Spleen (tissue), 11 donors: ENCODE measurements around the gene HACD1. TPM values are rescaled to one million over a fixed set of nuclear protein-coding genes. Genes with fewer than 3 reads are reported as not detected.

Experiments used
- DNase-seq: peaks from one replicate; pipeline ENCODE4 v3.0.0-alpha.2; 2020
- H3K27ac ChIP-seq, 8 donors: fragments of 200-600 bp; sonication (generic) in 7 of 8; 1 replicate in 4 of 8; 2 replicates in 4 of 8; pipeline versions ENCODE4 v1.5.0 to v1.8.0; 2016 to 2021; ENCODE audit warnings: inconsistent platforms in 4 of 8, mild to moderate bottlenecking in 4 of 8, moderate library complexity in 1 of 8
- H3K27me3 ChIP-seq, 7 donors: fragments of 200-600 bp; sonication (generic) in 6 of 7; replicated peaks in 1 of 7; 1 replicate in 4 of 7; 2 replicates in 3 of 7; pipeline versions ENCODE4 v1.5.0 to v1.8.0; 2016 to 2021; ENCODE audit warnings: inconsistent platforms in 3 of 7, mild to moderate bottlenecking in 1 of 7
- H3K36me3 ChIP-seq, 6 donors: fragments of 200-600 bp; sonication (generic) in 5 of 6; 1 replicate in 4 of 6; 2 replicates in 2 of 6; pipeline versions ENCODE4 v1.5.0 to v1.8.0; 2016 to 2021; ENCODE audit warnings: inconsistent platforms in 2 of 6
- H3K4me1 ChIP-seq, 6 donors: fragments of 200-600 bp; sonication (generic) in 5 of 6; 1 replicate in 3 of 6; 2 replicates in 3 of 6; pipeline versions ENCODE4 v1.5.0 to v1.8.0; 2016 to 2021; ENCODE audit warnings: inconsistent platforms in 3 of 6
- H3K4me3 ChIP-seq, 8 donors: fragments of 200-600 bp; sonication (generic) in 7 of 8; 1 replicate in 4 of 8; 2 replicates in 4 of 8; pipeline versions ENCODE4 v1.5.0 to v1.8.0; 2016 to 2021; ENCODE audit warnings: inconsistent platforms in 4 of 8, mild to moderate bottlenecking in 4 of 8, moderate library complexity in 2 of 8
- H3K9me3 ChIP-seq, 8 donors: fragments of 200-600 bp; sonication (generic) in 7 of 8; 1 replicate in 4 of 8; 2 replicates in 4 of 8; pipeline versions ENCODE4 v1.5.0 to v1.8.0; 2016 to 2021; ENCODE audit warnings: inconsistent platforms in 4 of 8
- CTCF ChIP-seq, 11 experiments: fragments of 200-600 bp in 7 of 11; fragments of 450-650 bp in 4 of 11; sonication (generic) in 4 of 11; IDR thresholded peaks in 8 of 11; conservative IDR thresholded peaks in 3 of 11; 1 replicate in 7 of 11; 2 replicates in 4 of 11; pipeline versions ENCODE4 v1.4.0 to v1.8.0; 2016 to 2021; ENCODE audit warnings: antibody characterized with exemption in 11 of 11, inconsistent platforms in 4 of 11, mild to moderate bottlenecking in 1 of 11
- POLR2A ChIP-seq, 3 donors: fragments of 450-650 bp; IDR thresholded peaks; one replicate each; pipeline ENCODE4 v1.5.1; 2017; ENCODE audit warnings: antibody characterized with exemption in 3 of 3, mild to moderate bottlenecking in 1 of 3
- POLR2AphosphoS5 ChIP-seq, 3 donors: sonication (generic); formaldehyde crosslinking; IDR thresholded peaks; one replicate each; pipeline ENCODE4 v1.5.1; 2017; ENCODE audit warnings: antibody characterized with exemption in 3 of 3
- WGBS, 5 donors: extraction: QIAGEN DNeasy Blood & Tissue Kit in 3 of 5; methylation state at CpG; one replicate each; pipeline versions ENCODE4 v1.1.5 to v1.1.7; 2013 to 2018; 5-methylcytosine and 5-hydroxymethylcytosine counted together
- intact Hi-C: fragments of 100-400 bp; cut with DNase I; formaldehyde crosslinking; loops from one replicate; pipeline ENCODE4 v1.15.0; 2023; ENCODE audit warnings: low total_unique reads
- polyA plus RNA-seq, 3 donors: library from polyadenylated mRNA; stranded (reverse); fragments of 200-250 nt; gene quantifications; one replicate each; pipeline ENCODE4 v1.2.1, GENCODE V29; 2013
- total RNA-seq, 7 donors: library from RNA; depleted of rRNA in 3 of 7; stranded (reverse); fragments of >200 nt in 3 of 7; fragmentation: NEBNext Ultra II Directional in 4 of 7; extraction: Animal tissue kit (Norgen Biotek cat#: 25700) in 4 of 7; gene quantifications; one replicate each; pipeline versions ENCODE4 v1.1.0 to v1.2.1, GENCODE V29; 2016 to 2021
- donor health status: healthy with polysubstance abuse.
- donor health status: DM: no; HTN: no; CAD: no; lungs with moderate emphysema.
- donor health status: DM: no; HTN: no; CAD: no.
- donor health status: Bipolar disorder and iron deficiency.
- donor health status: healthy.
- donor health status: DM: no; HTN: no; CAD: no.
- donor health status: DM: yes; HTN: yes; CAD: no.

Gene HACD1
- total and polyA plus RNA-seq, 10 donors = 2.8 to 4.9 (median 3.5) TPM

- Histone ChIP-seq H3K4me1 (no peaks in the 10 kb centered on the region), H3K27me3 (no peaks in the 10 kb centered on the region), H3K27ac (no peak overlapping the region), H3K4me3 (no peak overlapping the region), H3K9me3 (no peaks in the 10 kb centered on the region), H3K36me3 (no peaks in the 10 kb centered on the region)
- no peak for DNase-seq
- 44 to 85% (median 69%) methylated on average over 3 of the region's 3 CpGs for WGBS, 5 donors
- TF ChIP-seq POLR2AphosphoS5 (IDR thresholded peaks at IDR 0.05) = no peak
- TF ChIP-seq POLR2A (IDR thresholded peaks at IDR 0.05) = no peak
- TF ChIP-seq CTCF (IDR thresholded peaks at IDR 0.05 in 8 of 11, conservative IDR thresholded peaks at IDR 0.05 in 3 of 11) = no peak
- intact Hi-C loops = no loop called here
Observed at GRCh38 chr10:17557459-17557858, 59.7 kb downstream of the HACD1 start.

GRCh38 chr10:17548770-17549169 lies 68.4 kb downstream of the HACD1 start:
- Histone ChIP-seq H3K27ac (no peak overlapping the region), H3K9me3 (no peaks in the 10 kb centered on the region), H3K4me1 (peaks cover 0 to 5% (median 0%) of the 10 kb centered on the region in 6 donors), H3K36me3 (no peaks in the 10 kb centered on the region), H3K27me3 (no peaks in the 10 kb centered on the region), H3K4me3 (no peak overlapping the region)
- 47 to 67% (median 62%) methylated on average over 3 of the region's 3 CpGs for WGBS, 5 donors
- intact Hi-C loops = no loop called here
- DNase-seq = no peak
- TF ChIP-seq POLR2AphosphoS5 (IDR thresholded peaks at IDR 0.05) (no peak), POLR2A (IDR thresholded peaks at IDR 0.05) (no peak), CTCF (IDR thresholded peaks at IDR 0.05 in 8 of 11, conservative IDR thresholded peaks at IDR 0.05 in 3 of 11) (no peak)

GRCh38 chr10:17548162-17548561 lies 69.0 kb downstream of the HACD1 start:
- intact Hi-C loops = no loop called here
- TF ChIP-seq POLR2A (IDR thresholded peaks at IDR 0.05) (no peak), CTCF (IDR thresholded peaks at IDR 0.05 in 8 of 11, conservative IDR thresholded peaks at IDR 0.05 in 3 of 11) (no peak), POLR2AphosphoS5 (IDR thresholded peaks at IDR 0.05) (no peak)
- Histone ChIP-seq H3K27me3 (no peaks in the 10 kb centered on the region), H3K9me3 (no peaks in the 10 kb centered on the region), H3K4me3 (no peak overlapping the region), H3K4me1 (peaks cover 0 to 5% (median 0%) of the 10 kb centered on the region in 6 donors), H3K36me3 (no peaks in the 10 kb centered on the region), H3K27ac (no peak overlapping the region)
- no peak for DNase-seq
- WGBS, 5 donors = 68 to 88% (median 75%) methylated on average over 2 of the region's 2 CpGs

- TF ChIP-seq CTCF (IDR thresholded peaks at IDR 0.05 in 8 of 11, conservative IDR thresholded peaks at IDR 0.05 in 3 of 11) (no peak), POLR2AphosphoS5 (IDR thresholded peaks at IDR 0.05) (no peak), POLR2A (IDR thresholded peaks at IDR 0.05) (no peak)
- no peaks in the 10 kb centered on the region for H3K9me3 ChIP-seq
- peaks cover 0 to 5% (median 0%) of the 10 kb centered on the region in 6 donors for H3K4me1 ChIP-seq
- intact Hi-C loops = no loop called here
- H3K27ac ChIP-seq = no peak overlapping the region
- no peak overlapping the region for H3K4me3 ChIP-seq
- 73 to 87% (median 79%) methylated on average over 2 of the region's 2 CpGs for WGBS, 5 donors
- no peaks in the 10 kb centered on the region for H3K36me3 ChIP-seq
- H3K27me3 ChIP-seq = no peaks in the 10 kb centered on the region
- no peak for DNase-seq
Observed at GRCh38 chr10:17547060-17547459, 70.1 kb downstream of the HACD1 start.
